EL (cell line): ENCODE results near the gene RPS6KA2.

Experiments
- DNase-seq: peaks from one replicate; pipeline ENCODE4 v3.0.0-alpha.2; 2016

Gene RPS6KA2

DNA sequence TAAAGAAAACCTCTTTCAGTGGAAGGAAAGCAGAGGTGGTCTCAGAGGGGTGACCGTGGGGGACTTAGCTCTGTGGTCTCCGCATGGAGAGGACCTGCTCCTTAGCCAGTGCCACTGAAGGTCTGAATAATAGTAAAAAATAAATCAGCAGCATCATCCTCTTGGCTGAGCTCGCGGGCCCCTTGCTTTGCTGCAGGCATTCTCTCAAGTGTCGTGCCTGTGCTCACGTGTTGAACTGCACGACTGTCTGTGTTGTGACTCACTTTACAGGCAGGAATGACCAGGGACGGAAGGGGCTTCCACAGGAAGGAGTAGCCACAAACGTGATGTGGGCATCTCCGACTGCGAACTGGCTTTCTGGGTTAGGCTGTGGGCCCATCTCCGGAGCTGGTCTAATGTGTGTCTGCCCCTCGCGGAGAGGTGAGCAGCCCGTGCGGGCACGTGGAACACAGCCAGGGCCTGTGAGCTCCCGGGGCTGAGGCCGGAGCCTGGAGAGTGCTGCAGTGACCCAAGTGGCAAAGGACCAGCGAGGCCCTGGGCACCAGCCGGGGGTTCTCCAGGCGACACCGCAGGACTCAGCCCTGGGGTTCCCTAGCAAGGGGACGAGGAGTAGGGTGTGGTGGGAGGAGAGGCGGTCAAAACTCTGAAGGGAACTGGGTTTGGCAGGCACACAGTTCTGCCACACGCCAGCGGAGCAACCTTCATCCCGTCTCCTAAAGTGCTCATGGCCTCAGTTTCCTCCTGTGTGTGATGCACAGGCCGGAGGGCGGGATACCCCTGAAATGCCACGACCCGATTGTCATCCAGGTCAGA, 129.8 kb downstream of the RPS6KA2 start:
- peak; percentile 32 for DNase-seq

DNA sequence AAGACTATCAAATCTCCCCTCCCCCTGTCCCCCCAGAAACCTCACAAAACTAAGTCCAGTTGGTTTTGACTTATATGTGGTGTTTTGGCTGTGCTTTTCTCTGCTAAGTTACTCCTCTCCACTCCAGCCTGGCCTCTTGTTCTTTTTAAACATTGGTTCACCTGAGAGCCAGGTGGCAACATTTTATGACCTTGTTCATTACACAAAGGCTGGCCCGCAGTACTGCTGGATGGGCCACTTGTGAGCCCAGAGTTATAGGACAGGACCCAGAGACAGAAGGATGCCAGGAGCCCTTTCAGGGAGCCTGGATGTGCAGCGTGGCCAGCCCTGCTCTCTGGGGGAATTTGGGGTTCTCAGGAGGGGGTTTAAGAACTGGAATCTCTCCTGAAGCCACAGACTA, 130.6 kb downstream of the RPS6KA2 start:
- no peak for DNase-seq

DNA sequence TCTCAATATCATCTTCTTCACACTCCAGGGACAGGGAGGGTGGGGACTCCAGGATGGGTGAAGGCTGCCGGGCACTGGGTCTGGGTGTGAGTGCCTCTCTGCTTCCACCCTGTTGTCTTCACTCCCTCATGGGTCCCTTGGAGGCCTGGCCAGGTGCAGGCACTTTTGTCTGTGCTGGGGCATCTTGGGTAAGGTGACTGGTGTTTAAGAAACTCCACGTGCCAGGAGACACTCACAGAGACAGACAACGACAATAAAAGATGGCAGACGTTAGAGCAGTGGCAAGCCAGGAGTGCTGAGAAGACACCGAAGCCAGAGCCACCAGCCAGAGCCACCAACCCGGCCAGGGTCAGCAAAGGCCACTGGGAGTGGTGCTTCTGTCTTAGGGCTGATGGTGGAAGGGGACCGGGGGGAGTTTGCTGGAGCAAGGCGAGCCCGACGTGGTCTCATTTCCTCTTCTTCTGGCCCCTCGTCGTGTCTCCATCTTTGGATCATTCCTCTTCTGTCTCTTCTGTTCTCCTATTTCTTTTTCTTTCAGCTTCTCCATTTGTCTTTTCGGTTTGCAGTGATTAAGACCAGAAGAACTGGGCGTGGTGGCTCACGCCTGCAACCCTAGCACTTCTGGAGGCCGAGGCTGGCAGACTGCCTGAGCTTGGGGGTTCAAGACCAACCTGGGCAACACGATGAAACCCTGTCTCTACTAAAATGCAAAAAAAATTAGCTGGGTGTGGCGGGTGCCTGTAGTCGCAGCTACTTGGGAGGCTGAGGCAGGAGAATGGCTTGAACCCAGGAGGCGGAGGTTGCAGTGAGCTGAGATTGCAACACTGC, 131.3 kb downstream of the RPS6KA2 start:
- no peak for DNase-seq

DNA sequence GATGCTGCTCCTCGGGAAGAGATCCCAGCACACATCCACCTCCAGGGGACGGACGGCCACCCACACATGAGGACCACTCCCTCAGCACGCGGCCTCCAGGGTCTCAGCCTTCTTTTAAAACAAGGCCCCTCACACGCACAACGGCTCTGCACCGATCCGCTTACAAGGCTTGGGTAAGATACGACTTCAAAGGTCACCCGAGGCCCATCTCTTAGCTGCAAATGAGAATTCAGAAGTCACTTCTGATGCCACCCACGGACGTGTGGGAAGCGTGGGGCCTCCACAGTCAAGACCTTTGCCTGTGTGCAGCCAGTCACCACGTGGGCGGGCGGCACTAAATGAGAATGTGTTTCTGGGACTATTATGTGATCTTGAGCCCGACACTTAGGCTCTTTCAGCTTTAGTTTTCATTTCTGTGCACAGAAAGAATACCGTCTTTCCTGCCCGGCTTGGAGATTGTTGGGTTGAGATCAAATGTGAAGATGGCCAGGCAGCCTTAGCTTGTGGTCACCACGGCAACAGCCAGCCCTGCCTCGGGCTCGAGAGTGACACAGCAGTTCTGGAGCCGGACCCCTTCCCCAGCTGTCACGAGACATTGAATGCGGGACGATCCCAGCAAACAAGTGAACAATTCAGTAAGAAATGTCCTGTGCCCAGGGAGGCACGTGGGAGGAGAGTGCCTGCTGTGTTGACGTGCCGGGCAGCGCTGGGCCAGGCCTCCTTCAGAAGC, 132.1 kb downstream of the RPS6KA2 start:
- no peak for DNase-seq

DNA sequence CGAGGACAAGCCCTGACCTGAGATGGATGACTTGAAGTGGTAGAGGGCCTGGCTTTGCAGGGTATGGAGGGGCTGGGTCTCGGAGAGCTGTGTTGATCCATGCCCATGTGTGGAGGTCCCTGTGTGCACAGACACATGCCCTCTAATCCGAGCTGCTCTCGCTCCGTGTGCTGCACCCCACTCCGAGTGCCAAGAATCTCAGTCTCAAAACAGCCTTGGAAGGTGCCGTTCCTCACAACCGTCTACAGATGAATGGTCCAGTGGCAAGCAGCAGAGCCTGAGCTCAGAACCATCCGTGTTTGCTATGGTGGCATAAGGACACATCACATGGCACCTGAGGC, 133.0 kb downstream of the RPS6KA2 start:
- DNase-seq: no peak

DNA sequence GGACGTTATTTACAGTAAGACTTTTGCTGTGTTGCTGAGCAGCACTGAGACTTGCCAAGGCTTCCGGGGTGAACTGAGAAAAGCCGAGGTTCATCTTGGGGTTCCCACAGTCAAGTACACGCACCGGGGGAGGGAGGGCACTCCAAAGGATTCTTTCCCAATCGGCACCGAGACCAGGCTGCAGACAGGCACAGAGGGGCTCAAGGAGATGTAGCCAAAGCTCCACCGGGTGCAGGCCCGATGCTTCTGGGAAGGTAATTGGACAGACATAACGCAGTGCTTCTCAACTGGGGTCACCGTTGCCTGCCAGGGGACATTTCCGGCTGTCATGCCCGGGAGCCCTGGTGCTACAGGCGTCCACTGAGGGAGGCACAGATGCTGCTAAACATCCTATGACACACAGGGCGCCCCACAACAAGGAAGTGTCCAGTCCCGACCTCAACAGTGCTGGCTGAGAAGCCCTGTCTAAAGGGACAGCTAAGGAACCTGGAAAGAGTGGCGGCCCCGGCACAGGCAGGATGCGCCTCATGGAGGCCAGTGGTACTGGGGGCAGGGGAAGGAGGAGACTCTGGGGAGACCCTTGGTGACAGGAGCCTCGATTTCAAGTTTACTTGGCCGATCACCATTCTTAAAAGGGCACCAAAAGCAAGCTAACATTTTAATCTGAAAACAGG, 133.5 kb downstream of the RPS6KA2 start:
- DNase-seq: no peak

DNA sequence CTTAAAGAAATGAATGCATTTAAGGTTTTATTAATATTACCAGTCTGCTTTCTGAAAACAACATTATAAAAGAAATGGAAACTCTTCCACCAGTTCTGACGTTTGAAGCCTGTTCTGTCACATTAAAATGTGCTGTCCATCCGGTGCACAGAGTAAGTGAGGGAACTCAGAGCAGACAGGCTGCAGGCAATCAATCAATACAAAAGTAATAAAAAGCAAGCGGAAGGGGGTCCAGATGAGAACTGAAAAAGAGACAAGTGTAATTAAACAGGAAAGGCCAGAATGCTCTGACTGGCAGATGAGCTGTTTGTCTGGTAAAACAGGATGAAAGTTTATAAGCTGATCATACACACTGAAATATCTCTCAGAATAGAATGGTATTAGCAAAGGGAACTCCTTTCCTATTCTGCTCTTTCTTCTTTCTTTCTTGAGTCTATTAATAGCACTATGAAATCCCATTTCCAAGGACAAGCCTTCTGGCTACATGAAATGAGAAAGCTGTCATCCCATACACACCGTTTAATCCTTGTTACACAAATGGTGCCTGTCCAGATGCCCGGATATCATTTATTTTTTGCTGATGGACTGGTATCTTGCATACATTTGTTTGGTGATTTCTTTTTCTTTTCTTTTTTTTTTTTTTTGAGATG, 134.8 kb downstream of the RPS6KA2 start:
- DNase-seq: no peak

DNA sequence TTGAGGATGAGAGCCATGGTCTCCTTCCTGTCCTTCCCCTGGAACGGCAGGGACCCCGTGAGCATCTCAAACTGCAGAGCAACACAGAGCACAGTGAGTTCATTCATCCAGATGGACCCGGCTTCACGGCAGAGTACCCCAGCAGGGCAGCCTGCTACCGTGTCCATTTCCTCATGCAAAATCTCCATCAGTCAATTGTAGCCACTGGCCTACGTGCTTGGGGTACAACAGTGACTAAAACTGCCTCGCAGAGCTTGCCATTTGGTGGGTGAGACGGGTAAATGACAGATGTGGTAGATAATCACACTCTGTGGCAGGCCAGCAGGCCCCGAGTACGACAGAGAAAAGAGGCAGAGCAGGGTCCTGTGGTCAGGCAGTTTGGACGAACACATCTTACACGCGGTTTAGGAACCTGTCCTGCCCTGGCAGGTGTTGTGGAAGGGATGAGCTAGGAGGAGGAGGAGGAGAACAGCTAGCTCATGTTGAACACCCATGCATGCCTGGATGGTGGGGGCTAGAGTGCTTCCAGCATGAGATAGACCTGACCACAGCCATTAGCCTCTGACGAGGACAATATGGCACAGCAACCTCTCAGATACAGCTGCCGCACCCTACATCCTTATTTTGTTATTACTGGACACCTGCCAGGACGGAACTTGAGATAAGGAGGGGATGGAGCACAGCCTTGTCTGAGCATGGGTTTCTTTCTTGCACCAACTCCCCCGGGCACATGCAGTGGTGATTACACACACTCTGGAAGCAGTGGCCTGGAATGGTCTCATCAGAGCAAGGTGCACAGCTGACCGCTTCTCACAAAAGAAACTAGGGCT, 136.2 kb downstream of the RPS6KA2 start:
- peak; percentile 26 for DNase-seq

DNA sequence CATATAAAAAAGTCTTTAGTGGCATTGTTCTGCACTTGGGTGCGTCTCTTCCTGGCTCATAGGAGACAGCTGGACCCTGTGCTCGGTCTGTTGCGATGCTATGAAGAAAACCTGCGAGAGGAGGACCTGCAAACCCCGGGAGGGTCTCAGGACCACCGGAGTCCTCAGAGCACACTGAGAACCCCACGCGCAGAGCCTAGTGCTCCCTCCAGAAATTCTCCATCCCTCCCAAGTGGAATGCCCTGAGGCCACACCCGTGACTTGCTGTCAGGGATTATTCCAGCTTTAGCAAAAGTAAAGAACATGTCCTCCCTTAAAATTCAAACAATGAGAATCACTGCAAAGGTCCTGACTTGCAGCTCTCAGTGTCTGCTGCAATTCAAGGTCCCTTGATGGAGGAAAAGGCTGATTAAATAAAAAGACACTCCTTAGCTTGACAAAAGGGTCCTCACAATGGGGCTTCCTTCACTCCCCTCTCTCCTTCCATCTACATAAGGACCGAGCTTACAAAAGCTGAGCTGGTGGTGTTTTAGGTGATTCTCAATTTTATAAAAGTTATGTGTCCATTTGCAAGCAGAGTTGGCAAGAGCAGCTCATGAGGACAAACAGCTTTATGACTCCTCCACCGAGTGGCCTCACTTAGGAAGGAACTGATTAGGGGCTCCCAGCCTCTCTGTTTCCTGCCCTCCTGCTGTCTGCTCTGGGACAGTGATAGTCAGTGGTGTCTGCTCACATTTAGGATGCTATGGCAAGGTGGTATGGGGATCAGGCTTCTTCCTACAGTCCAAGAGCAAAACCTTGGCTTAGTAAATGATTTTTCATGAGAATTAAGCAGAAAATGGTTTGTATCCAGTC, 137.5 kb downstream of the RPS6KA2 start:
- no peak for DNase-seq

DNA sequence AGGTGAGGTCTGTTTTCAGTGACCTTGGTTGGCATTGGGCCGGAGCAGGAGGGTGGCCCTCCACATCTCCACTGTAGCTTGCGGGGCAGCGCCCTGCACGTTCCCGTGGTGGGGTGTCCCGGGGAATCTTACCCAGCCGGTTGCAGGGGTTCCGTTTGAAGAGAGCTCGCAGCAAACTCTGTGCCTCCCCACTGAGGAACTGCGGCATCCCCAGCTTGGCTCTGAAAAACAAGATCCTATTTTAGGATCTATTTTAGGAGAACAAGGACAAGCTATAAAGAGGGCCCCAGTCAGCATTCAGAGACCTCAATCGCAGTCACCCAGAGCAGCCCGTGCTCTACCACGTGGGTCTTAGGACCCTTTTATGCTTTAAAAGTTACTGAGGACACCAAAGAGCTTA, 138.3 kb downstream of the RPS6KA2 start:
- DNase-seq: no peak

DNA sequence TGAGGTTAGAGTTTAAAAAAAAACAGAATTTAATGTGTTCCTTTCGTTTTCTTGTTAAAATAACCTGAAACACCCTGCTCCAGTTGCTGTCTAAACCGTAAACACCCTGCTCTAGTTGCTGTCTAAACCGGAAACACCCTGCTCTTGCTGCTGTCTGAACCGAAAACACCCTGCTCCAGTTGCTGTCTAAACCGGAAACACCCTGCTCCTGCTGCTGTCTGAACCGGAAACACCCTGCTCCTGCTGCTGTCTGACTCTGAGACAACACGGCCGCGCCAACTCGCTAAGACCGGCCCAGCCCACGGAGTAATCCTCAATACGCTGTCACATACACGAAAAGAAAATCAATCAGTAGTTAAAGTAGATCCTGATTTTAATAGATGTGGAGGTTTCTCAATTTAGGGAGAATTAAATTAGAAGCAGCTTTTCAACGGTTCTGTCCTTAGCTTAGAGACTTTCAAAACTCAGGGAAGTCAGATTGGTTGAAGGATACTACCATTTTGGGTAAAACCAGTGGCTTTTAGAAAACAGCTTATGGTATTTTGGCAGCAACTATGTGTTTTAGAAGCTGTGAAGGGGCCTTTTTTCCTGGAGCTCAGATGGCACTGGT, 138.9 kb downstream of the RPS6KA2 start:
- DNase-seq: no peak

DNA sequence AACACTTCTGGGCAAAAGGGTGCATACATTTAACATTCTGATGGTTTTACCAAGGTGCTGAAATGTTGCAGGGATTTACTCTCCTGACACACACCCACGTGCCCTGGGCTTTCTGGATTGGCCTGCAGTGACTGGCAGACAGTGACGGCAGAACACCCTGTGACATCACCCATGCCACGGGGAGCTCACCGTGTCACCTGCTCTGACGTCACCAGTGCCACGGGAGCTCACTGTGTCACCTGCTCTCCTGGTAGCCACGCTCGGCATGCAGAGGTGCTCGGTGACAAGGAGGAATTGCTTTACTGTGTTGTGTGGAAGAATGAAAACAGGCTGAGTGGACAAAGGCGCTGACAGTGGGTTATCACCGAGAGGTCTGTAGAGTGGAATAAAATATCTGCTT, 139.9 kb downstream of the RPS6KA2 start:
- no peak for DNase-seq

DNA sequence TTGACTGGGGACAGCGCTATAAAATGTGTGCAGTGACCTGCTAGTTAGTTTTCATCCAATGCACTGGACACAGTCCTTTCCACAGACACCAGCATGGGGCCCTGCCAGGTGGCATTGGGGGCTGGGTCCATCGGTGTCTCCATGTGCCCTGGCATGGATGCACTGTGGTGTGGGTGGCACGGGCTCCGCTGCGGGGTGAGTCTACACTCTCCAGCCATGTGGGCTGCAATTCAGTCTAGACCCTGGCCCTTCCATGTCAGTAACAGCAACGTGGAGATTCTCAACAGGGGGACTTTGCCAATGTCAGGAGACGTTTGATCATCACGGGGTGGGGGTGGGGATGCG, 140.5 kb downstream of the RPS6KA2 start:
- DNase-seq: no peak

DNA sequence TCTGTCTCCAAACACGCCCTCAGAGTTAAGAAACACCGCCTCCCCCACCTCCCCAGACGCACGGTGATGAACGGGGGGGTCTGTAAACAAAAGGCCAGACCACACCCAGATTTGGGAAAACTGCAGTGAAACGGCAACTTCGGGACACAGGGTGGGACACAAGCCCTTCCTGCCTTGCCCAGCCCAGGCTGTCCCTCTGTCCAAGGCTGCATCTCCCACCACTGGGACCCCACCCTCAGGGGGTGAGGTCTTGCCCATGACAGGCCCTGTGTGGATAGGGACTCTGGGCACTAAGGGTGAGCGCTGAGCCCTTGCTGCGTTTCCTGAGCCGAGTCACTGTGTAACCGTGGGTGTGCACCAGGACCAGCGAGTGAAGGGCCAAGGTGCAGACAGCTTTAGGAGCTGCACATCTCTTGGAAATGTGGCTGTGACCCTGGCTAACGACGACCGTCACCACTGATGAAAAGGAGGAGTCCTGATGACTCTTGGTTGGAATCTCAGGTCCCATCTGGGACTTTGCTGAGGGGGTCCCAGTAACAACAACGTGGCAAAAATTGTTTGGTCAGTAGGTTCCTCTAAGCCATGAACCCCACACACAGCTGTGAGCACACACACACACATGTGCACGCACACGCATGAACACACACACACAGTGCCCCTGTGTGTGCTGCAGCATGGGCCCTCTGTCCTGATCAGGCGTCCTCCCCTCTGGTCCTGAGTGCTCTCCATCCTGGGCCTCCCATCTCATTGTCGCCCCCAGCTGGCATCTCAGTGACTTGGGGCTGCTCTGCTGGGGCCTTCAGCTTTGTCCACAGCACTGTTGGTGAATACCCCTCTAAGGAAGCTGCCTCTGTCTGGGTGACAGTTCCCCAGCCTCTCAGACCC, 141.2 kb downstream of the RPS6KA2 start:
- no peak for DNase-seq

DNA sequence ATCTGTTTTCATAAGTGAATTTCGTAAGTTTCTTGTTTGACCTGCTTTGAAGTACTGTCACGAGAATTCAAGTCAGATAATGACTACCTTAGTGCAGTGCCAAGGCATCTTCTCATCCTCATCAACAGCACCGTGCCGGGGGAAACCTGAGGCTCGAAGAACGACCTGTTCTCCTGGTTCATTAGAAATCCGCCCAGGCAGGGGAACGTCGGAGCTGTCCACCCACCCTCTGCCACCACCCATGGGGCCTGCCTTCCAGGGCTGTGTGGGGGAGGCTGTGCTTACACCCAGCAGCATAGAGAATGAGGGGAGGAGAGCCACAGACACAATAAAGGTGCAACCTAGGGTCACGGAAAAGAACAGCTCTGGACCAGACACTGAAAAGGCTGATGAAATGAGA, 142.2 kb downstream of the RPS6KA2 start:
- no peak for DNase-seq

DNA sequence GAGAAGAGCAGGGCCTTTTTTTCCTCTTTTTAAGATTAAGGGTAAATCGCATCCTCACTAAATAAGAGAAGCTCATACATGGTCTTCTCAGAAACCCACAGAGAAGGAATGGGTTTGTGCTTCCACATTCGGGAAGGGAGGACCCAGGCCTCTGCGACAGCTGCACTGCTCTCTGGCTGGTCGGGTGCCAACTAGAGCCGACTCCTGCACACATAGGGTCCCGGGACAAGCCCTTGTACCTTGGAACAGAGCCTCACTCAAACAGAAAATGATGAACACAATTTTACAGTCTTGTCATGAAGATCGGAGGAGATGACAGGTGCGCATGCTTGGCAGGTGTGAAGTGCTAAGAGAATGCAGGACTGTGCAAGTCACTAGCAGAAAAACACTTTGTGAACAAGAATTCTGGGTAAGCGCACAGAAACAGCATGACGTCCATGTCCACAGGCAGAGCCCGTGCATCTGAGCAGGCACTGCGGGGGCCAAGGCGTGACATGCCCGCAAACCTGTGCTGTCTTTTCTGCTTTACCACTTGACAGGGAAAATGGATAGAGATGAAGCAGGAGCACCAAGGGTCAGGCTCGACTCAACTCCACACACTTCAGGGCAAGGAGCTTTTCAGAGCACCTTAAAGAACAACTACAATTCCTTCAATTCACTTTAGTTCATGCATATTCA, 143.3 kb downstream of the RPS6KA2 start:
- no peak for DNase-seq

DNA sequence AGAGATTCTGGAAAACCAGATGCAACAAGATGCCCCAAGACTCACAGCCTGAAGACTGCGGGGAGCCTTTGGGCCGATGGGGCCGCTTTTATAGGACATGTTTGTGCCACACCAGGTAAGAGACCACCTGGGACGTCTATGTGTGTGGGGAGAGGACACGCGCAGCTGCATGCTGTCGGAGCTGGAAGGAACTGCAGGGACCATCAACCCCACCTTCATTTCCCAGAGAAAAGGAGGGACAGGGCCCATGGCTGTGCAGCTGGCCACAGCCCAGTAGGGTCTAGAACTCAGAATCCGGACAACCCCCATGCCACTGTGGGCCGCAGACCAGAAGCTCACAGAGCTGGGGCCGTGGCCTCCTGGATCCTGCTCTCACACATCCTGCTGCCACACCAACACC, 144.0 kb downstream of the RPS6KA2 start:
- no peak for DNase-seq

DNA sequence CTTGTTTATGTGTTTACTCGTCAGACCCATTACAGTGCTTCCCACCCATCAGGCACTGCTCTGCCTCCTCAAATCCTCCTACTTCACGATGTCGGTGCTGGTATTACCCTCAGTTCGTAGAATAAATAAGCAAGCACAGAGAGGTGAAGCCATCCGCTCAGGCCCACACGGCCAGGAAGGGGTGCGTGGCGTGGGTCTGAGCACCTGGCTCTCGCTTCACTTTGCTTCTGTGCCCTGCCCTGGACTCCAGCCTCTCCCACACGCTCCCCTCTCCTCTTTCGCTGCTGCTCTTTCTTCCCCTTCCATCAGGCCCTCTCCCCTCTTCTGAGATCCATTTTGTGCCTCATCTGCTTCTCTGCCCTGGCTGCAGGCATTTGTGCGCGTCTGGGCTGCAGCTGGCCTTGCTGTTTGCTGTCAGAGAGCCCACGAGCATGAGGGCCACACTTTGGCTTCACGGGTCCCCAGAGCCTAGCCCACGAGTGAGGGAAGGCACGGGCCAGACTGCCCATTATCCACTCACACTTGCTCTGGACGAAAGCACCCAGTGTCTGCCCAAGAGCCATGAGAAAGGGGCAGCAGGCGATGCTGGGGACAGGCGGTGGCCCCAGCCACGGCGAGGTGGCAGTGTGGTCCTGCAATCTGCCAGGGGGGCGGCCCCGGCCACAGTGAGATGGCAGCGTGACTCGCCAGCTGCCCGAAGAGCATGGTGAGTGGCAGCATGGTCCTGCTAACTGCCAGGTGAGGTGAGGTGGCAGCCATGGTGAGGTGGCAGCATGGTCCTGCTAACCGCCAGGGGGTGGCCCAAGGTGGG, 148.1 kb downstream of the RPS6KA2 start:
- no peak for DNase-seq
